Measurements from ENCODE around the gene PPARA. TPM values are rescaled to one million over a fixed set of nuclear protein-coding genes. Genes with fewer than 3 reads are reported as not detected.
A peak's percentile ranks its signal among the peaks of the same experiment; 100 is the strongest.

The PPARA gene
- total RNA-seq, 1 experiment from 2014 or later = 7.7 TPM

DNA sequence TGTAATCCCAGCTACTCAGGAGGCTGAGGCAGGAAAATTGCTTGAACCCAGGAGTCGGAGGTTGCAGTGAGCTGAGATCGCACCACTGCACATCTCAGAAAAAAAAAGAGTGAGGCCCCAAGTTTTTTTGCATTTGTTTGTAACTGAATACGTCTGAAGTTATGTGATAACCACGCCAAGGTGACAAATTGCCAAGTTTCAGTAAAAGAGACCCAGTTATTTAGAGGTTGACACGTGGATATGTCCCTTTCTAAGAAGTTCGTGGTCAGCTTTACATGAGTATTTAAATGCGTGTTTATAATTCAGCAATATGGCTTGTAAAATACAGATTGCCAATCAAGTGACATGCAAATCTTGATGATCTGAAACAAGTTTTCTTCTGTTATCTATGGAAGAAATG lies 8.0 kb downstream of the PPARA start:
- CTCF ChIA-PET = no interaction called here
- no peaks in the 10 kb centered on the region for H4K20me1 ChIP-seq (ENCODE audit: low read length)
- H3K9me2 ChIP-seq (replicated peaks; ENCODE audit: low read length) = no peaks in the 10 kb centered on the region

DNA sequence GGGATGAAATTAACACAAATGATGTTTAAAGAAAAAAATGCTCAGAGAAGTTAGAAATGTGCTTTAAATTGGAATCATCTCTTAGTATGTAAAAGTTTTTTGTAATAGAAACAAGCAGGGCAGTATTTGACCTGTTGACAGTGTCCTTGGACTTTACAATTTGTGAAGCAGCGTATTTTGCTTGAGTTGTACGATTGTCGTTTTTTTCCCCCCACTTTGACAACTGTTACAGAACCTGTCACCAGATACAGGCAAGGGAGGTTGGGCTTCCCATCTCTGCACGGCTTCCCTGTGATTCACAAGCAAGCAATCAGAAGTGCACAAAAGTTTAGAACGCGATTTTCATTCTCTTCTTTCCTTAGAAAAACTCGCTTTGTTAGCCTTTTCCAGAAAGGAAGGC lies 8.9 kb downstream of the PPARA start:
- DNase-seq = no peak
- Histone ChIP-seq H4K20me1 (ENCODE audit: low read length) (no peaks in the 10 kb centered on the region), H3K4me2 (ENCODE audit: low read length) (peak overlapping the region; percentile 43), H3K27me3 (ENCODE audit: low read length) (no peaks in the 10 kb centered on the region), H3K79me2 (ENCODE audit: low read length) (no peaks in the 10 kb centered on the region), H3K4me3 (ENCODE audit: low read length) (no peak overlapping the region), H3K9ac (ENCODE audit: low read length) (peak overlapping the region; percentile 30; the same call in 1 of the 2 replicates), H3K9me2 (replicated peaks; ENCODE audit: low read length) (no peaks in the 10 kb centered on the region), H3F3A (ENCODE audit: low read length, unreplicated experiment) (no peaks in the 10 kb centered on the region), H3K9me3 (ENCODE audit: low read length) (no peaks in the 10 kb centered on the region), H3K36me3 (ENCODE audit: low read depth, low read length) (no peaks in the 10 kb centered on the region), H2AFZ (ENCODE audit: low read length) (no peak overlapping the region), H3K27ac (ENCODE audit: low read length) (peak overlapping the region; percentile 78), H3K4me1 (ENCODE audit: insufficient read depth, low read length) (peaks cover 14% of the 10 kb centered on the region)
- ChIA-PET POLR2A (ENCODE audit: unreplicated experiment) (no interaction called here), CTCF (no interaction called here)
- BruUV-seq (replicated peaks) = no TSS peak
- intact Hi-C loops (cut with micrococcal nuclease) = no loop called here
- no peak for TF ChIP-seq EZH2phosphoT487 (IDR thresholded peaks at IDR 0.05; ENCODE audit: borderline replicate concordance, low read length)
- TF ChIP-seq, protein P1, sequence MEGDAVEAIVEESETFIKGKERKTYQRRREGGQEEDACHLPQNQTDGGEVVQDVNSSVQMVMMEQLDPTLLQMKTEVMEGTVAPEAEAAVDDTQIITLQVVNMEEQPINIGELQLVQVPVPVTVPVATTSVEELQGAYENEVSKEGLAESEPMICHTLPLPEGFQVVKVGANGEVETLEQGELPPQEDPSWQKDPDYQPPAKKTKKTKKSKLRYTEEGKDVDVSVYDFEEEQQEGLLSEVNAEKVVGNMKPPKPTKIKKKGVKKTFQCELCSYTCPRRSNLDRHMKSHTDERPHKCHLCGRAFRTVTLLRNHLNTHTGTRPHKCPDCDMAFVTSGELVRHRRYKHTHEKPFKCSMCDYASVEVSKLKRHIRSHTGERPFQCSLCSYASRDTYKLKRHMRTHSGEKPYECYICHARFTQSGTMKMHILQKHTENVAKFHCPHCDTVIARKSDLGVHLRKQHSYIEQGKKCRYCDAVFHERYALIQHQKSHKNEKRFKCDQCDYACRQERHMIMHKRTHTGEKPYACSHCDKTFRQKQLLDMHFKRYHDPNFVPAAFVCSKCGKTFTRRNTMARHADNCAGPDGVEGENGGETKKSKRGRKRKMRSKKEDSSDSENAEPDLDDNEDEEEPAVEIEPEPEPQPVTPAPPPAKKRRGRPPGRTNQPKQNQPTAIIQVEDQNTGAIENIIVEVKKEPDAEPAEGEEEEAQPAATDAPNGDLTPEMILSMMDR (conservative IDR thresholded peaks at IDR 0.05; ENCODE audit: low read depth, low read length) = no peak
- no peak for TF ChIP-seq EZH2 (IDR thresholded peaks at IDR 0.05; ENCODE audit: low read length, unreplicated experiment)
- ATAC-seq = no peak

More for the DNA sequence above, 8.0 kb downstream of the PPARA start:
- H3K79me2 ChIP-seq (ENCODE audit: low read length) = no peaks in the 10 kb centered on the region
- H3K27ac ChIP-seq (ENCODE audit: low read length) = no peak overlapping the region
- intact Hi-C loops (cut with micrococcal nuclease) = no loop called here
- no peak for DNase-seq
- ATAC-seq = no peak
- POLR2A ChIA-PET (ENCODE audit: unreplicated experiment) = no interaction called here
- no peak overlapping the region for H2AFZ ChIP-seq (ENCODE audit: low read length)
- H3K4me2 ChIP-seq (ENCODE audit: low read length) = no peak overlapping the region
- H3K27me3 ChIP-seq (ENCODE audit: low read length) = no peaks in the 10 kb centered on the region
- no peak for TF ChIP-seq EZH2phosphoT487 (IDR thresholded peaks at IDR 0.05; ENCODE audit: borderline replicate concordance, low read length)
- no TSS peak for BruUV-seq (replicated peaks)
- no peak overlapping the region for H3K4me3 ChIP-seq (ENCODE audit: low read length)
- H3K4me1 ChIP-seq (ENCODE audit: insufficient read depth, low read length) = peaks cover 14% of the 10 kb centered on the region
- no peaks in the 10 kb centered on the region for H3F3A ChIP-seq (ENCODE audit: low read length, unreplicated experiment)
- H3K9ac ChIP-seq (ENCODE audit: low read length) = no peak overlapping the region
- no peaks in the 10 kb centered on the region for H3K9me3 ChIP-seq (ENCODE audit: low read length)
- no peaks in the 10 kb centered on the region for H3K36me3 ChIP-seq (ENCODE audit: low read depth, low read length)

DNA sequence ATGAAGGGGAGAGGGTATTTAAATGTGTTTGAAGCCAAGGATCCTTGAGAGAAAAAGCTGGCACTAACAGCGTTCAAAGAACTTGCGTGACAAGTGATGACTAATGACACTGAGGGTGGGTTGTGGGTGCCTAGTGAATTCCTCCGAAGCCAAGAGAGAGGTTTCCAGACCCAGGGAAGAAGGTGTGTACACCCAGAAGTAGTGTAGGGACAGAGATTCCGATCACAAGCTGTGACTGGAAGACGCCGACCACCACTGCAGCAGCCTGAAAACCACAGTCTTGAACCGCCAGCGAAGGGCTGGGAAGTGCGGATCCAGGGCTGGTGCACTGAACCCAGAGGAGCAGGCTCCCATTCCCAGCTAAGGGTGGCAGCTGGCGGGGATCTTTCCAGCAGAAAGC lies 9.5 kb downstream of the PPARA start:
- intact Hi-C loops (cut with micrococcal nuclease) = no loop called here
- Histone ChIP-seq H3K4me3 (ENCODE audit: low read length) (no peak overlapping the region), H3K9me3 (ENCODE audit: low read length) (no peaks in the 10 kb centered on the region), H3K36me3 (ENCODE audit: low read depth, low read length) (no peaks in the 10 kb centered on the region), H3K4me1 (ENCODE audit: insufficient read depth, low read length) (peaks cover 14% of the 10 kb centered on the region), H3K27me3 (ENCODE audit: low read length) (no peaks in the 10 kb centered on the region), H4K20me1 (ENCODE audit: low read length) (no peaks in the 10 kb centered on the region), H3K4me2 (ENCODE audit: low read length) (peak overlapping the region; percentile 43), H3K79me2 (ENCODE audit: low read length) (no peaks in the 10 kb centered on the region), H3K9ac (ENCODE audit: low read length) (peak overlapping the region; percentile 50), H3F3A (ENCODE audit: low read length, unreplicated experiment) (no peaks in the 10 kb centered on the region), H3K27ac (ENCODE audit: low read length) (peak overlapping the region; percentile 78), H2AFZ (ENCODE audit: low read length) (no peak overlapping the region), H3K9me2 (replicated peaks; ENCODE audit: low read length) (no peaks in the 10 kb centered on the region)
- ATAC-seq = peak; percentile 74
- CTCF ChIA-PET = no interaction called here
- POLR2A ChIA-PET (ENCODE audit: unreplicated experiment) = interaction anchor here (0.5 kb wide), 1 partner anchor 88 kb away, joined by 3 read pairs; no protein-coding TSS in a partner anchor
- TF ChIP-seq, protein P1 (conservative IDR thresholded peaks at IDR 0.05; ENCODE audit: low read depth, low read length) = no peak
- TF ChIP-seq EZH2phosphoT487 (IDR thresholded peaks at IDR 0.05; ENCODE audit: borderline replicate concordance, low read length) (no peak), EZH2 (IDR thresholded peaks at IDR 0.05; ENCODE audit: low read length, unreplicated experiment) (no peak)
- peak; percentile 73 for DNase-seq
- no TSS peak for BruUV-seq (replicated peaks)
